ENCODE results near the gene KNOP1. TPM values are rescaled to one million over a fixed set of nuclear protein-coding genes. Genes with fewer than 3 reads are reported as not detected.

KNOP1 gene
- total and polyA plus RNA-seq, 8 donors: 4.4 to 13.9 (median 8.1) TPM

DNA sequence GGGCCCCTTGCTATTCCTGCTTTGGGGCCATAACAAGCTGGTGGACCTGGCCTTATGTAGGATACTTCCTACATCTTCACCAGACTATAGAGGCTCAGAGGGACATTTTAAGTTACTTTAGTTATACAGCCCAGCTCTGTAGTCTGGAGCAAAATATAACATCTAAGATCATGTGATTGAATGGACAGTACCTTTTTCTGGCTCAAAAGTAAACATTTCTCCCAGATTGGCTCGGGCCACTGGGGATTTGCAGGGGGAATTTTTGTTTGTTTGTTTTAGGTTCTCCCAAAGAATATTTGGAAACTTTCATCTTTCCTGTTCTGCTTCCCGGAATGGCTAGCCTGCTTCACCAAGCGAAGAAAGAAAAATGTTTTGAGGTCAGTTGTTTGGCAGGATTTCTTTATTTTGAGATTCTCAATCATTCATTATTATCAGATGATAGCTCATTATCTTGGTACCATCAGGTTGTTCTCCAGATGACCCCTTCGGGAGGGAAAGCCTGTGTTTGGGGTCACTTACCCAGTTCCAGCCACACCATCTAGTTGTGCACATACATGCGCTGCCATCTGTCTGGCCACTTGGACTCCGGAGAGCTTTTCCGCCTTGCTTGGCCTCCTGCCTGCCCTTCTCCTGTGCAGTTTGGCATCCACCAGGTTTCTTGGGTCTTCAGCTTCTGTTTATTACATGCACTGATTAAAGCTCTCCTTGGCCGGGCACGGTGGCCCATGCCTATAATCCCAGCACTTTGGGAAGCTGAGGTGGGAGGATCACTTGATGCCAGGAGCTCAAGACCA is 17.2 kb upstream of the KNOP1 start:
- Histone ChIP-seq H3K36me3 (peaks cover 0 to 4% (median 0%) of the 10 kb centered on the region in 3 donors), H3K4me3 (no peak overlapping the region), H3K4me1 (no peaks in the 10 kb centered on the region), H3K27ac (no peak overlapping the region), H3K27me3 (no peaks in the 10 kb centered on the region), H3K9me3 (no peaks in the 10 kb centered on the region)
- FAIRE-seq: no peak
- ATAC-seq: no peak
- no peak for DNase-seq
- TF ChIP-seq, protein P1, sequence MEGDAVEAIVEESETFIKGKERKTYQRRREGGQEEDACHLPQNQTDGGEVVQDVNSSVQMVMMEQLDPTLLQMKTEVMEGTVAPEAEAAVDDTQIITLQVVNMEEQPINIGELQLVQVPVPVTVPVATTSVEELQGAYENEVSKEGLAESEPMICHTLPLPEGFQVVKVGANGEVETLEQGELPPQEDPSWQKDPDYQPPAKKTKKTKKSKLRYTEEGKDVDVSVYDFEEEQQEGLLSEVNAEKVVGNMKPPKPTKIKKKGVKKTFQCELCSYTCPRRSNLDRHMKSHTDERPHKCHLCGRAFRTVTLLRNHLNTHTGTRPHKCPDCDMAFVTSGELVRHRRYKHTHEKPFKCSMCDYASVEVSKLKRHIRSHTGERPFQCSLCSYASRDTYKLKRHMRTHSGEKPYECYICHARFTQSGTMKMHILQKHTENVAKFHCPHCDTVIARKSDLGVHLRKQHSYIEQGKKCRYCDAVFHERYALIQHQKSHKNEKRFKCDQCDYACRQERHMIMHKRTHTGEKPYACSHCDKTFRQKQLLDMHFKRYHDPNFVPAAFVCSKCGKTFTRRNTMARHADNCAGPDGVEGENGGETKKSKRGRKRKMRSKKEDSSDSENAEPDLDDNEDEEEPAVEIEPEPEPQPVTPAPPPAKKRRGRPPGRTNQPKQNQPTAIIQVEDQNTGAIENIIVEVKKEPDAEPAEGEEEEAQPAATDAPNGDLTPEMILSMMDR (IDR thresholded peaks at IDR 0.05): no peak
- intact Hi-C loops (cut with DNase I): loop anchor here in 1 of 3 donors (10.0 kb wide), 1 partner anchor 140 kb away; no protein-coding TSS in a partner anchor
- WGBS, 2 donors: 74% methylated on average over 9 of the region's 9 CpGs

DNA sequence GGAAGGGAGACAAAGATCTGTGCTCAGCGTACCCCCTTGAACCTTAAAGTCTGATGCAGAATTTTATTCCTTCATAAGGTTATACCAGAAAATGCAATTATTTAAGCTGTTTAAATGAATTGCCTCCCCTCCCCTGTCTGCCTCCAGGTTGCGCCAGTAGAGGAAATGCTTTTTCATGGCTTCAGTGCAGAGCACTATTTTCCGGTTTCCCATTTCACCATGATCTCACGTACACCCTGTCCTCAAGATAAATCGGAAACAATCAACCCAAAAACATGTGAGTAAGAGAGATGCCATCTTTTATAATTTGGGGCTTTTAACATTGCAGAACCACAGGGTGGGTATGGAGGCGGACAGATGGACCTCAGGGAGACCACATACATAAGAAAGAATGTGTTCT is 15.5 kb upstream of the KNOP1 start:
- Histone ChIP-seq H3K4me3 (no peak overlapping the region), H3K27me3 (no peaks in the 10 kb centered on the region), H3K9me3 (no peaks in the 10 kb centered on the region), H3K36me3 (peaks cover 0 to 4% (median 0%) of the 10 kb centered on the region in 3 donors), H3K27ac (no peak overlapping the region), H3K4me1 (no peaks in the 10 kb centered on the region)
- DNase-seq (no peak), ATAC-seq (no peak), FAIRE-seq (no peak)
- TF ChIP-seq, protein P1 (IDR thresholded peaks at IDR 0.05): no peak
- WGBS, 2 donors: 94% methylated on average over 6 of the region's 6 CpGs
- intact Hi-C loops (cut with DNase I): loop anchor here in 1 of 3 donors (10.0 kb wide), 1 partner anchor 141 kb away; no protein-coding TSS in a partner anchor

DNA sequence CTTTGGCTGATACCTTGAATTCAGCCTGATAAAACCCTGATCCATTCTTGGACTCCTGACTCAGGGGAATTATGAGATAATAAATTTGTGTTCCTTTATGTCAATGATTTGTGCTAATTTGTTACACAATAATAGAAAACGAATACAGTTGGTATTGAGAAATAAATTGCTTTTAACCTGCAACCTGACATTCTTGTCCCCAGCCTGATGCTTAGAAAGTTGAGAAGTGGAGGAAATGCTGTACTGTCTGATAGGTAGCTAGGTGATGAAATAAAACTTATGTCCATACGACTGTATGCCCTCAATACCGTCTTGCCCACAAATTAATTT is 10.6 kb upstream of the KNOP1 start:
- DNase-seq (no peak), ATAC-seq (no peak), FAIRE-seq (no peak)
- H3K4me1 ChIP-seq: no peaks in the 10 kb centered on the region
- TF ChIP-seq, protein P1 (IDR thresholded peaks at IDR 0.05): no peak
- H3K4me3 ChIP-seq: no peak overlapping the region
- H3K27me3 ChIP-seq: no peaks in the 10 kb centered on the region
- no peak overlapping the region for H3K27ac ChIP-seq
- WGBS, 2 donors: 68 to 78% methylated on average over 3 of the region's 3 CpGs
- intact Hi-C loops (cut with DNase I): no loop called here
- peaks cover 0 to 4% (median 0%) of the 10 kb centered on the region in 3 donors for H3K36me3 ChIP-seq
- no peaks in the 10 kb centered on the region for H3K9me3 ChIP-seq

DNA sequence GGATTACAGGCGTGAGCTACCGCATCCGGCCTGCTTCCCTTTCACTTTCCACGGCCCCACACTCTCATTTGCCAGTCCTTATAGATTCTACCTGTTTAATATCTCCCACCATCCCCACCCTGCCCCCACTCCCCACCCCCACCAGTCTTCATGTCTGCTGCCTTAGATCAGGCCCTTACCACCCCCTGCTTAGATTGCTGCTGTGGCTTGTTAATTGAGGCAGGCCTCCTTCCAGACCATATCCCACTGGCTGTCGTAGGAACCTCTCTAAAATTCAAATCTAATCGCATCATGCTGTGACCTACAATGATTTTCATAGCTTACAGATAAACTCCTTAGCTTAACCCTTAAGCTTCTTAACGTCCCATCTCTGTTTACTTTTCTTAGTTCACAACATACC is 5.0 kb upstream of the KNOP1 start:
- Histone ChIP-seq H3K36me3 (no peaks in the 10 kb centered on the region), H3K27me3 (no peaks in the 10 kb centered on the region), H3K9me3 (no peaks in the 10 kb centered on the region), H3K27ac (no peak overlapping the region), H3K4me1 (peaks cover 0 to 6% (median 4%) of the 10 kb centered on the region in 3 donors), H3K4me3 (no peak overlapping the region)
- intact Hi-C loops (cut with DNase I): no loop called here
- 78 to 79% methylated on average over 7 of the region's 7 CpGs for WGBS, 2 donors
- TF ChIP-seq, protein P1 (IDR thresholded peaks at IDR 0.05): no peak
- no peak for DNase-seq
- ATAC-seq: no peak
- no peak for FAIRE-seq

DNA sequence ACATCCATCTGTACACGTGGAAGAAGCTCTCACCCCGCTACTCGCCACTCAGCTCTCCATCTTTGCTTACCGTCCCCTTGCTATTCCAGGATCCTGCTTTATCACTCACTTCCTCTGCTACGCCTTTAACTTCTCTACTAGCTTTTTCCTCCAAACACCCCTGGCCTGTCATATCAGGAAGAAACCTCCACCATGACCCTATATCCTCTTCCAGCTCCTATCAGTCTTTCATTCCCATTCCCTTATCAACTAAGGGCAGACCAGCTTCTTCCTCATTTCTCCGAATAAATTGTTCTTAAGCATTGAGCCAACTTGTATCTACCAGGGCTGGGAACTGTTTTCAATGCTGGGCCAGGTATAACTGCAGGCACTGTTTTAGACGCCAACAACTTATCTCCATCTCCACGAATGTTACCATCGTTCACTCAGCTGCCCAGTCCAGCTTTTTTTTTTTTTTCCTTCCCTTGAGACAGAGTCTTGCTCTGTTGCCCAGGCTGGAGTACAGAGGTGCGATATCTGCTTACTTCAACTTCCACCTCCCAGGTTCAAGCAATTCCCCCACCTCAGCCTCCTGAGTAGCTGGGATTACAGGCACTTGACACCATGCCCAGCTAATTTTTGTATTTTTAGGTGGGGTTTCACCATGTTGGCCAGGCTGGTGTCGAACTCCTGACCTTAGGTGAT is 4.4 kb upstream of the KNOP1 start:
- Histone ChIP-seq H3K27ac (no peak overlapping the region), H3K27me3 (no peaks in the 10 kb centered on the region), H3K4me3 (no peak overlapping the region), H3K36me3 (no peaks in the 10 kb centered on the region), H3K4me1 (peaks cover 0 to 6% (median 4%) of the 10 kb centered on the region in 3 donors), H3K9me3 (no peaks in the 10 kb centered on the region)
- no peak for DNase-seq
- 81 to 83% methylated on average over 11 of the region's 11 CpGs for WGBS, 2 donors
- TF ChIP-seq, protein P1 (IDR thresholded peaks at IDR 0.05): no peak
- intact Hi-C loops (cut with DNase I): no loop called here
- no peak for ATAC-seq
- FAIRE-seq: no peak

Data from pancreas (tissue), 10 donors.